MM.1S (cell line): ENCODE results near the gene EFCAB3.
"Not testable (repeated sequence)": the region's sequence is repeated elsewhere in the genome, so short reads cannot be mapped to it uniquely, and the experiment has no call there.

Source experiments
- DNase-seq: peaks from one replicate; pipeline ENCODE4 v3.0.0-alpha.2; 2015
- H2AFZ ChIP-seq: fragments of 300-600 bp; sonication (generic); 2 replicates; pipeline ENCODE4 v1.6.0; 2016; ENCODE audit warnings: antibody characterized with exemption, low read length
- H3F3A ChIP-seq: fragments of 300-600 bp; sonication (generic); 2 replicates; pipeline ENCODE4 v1.6.1; 2016; ENCODE audit warnings: mild to moderate bottlenecking, antibody characterized with exemption, low read length, moderate library complexity, mixed read lengths; ENCODE audit not compliant: insufficient read depth
- H3K27ac ChIP-seq: fragments of 300-600 bp; sonication (generic); 2 replicates; pipeline ENCODE4 v1.5.1; 2016; ENCODE audit warnings: mild to moderate bottlenecking, low read length
- H3K27me3 ChIP-seq: fragments of 300-600 bp; sonication (generic); replicated peaks from 2 replicates; pipeline ENCODE4 v1.6.0; 2016; ENCODE audit warnings: low read length; ENCODE audit not compliant: insufficient read depth
- H3K36me3 ChIP-seq: fragments of 300-600 bp; sonication (generic); replicated peaks from 2 replicates; pipeline ENCODE4 v1.6.1; 2016; ENCODE audit warnings: mild to moderate bottlenecking, low read length, mixed read lengths; ENCODE audit not compliant: insufficient read depth
- H3K4me1 ChIP-seq: fragments of 300-600 bp; sonication (generic); 2 replicates; pipeline ENCODE4 v1.6.1; 2016; ENCODE audit warnings: low read length, mixed read lengths
- H3K4me2 ChIP-seq: fragments of 300-600 bp; sonication (generic); 2 replicates; pipeline ENCODE4 v1.6.0; 2016; ENCODE audit warnings: low read depth, low read length
- H3K4me3 ChIP-seq: fragments of 300-600 bp; sonication (generic); 2 replicates; pipeline ENCODE4 v1.5.1; 2016; ENCODE audit warnings: low read length, mixed read lengths
- H3K79me2 ChIP-seq: fragments of 300-600 bp; sonication (generic); 2 replicates; pipeline ENCODE4 v1.6.1; 2016; ENCODE audit warnings: mixed run types, low read length, mixed read lengths
- H3K9ac ChIP-seq: fragments of 300-600 bp; sonication (generic); 2 replicates; pipeline ENCODE4 v1.6.1; 2016; ENCODE audit warnings: low read length, mixed read lengths
- H3K9me2 ChIP-seq: fragments of 300-600 bp; sonication (generic); replicated peaks from 2 replicates; pipeline ENCODE4 v1.6.1; 2016; ENCODE audit warnings: mild to moderate bottlenecking, low read length, mixed read lengths; ENCODE audit not compliant: insufficient read depth
- H3K9me3 ChIP-seq: fragments of 300-600 bp; sonication (generic); replicated peaks from 2 replicates; pipeline ENCODE4 v1.6.1; 2016; ENCODE audit warnings: mild to moderate bottlenecking, low read length, mixed read lengths; ENCODE audit not compliant: insufficient read depth
- H4K20me1 ChIP-seq: fragments of 300-600 bp; sonication (generic); 2 replicates; pipeline ENCODE4 v1.6.1; 2016; ENCODE audit warnings: mild to moderate bottlenecking, low read length, moderate library complexity, mixed read lengths; ENCODE audit not compliant: insufficient read depth
- CTCF ChIP-seq: fragments of 300-600 bp; sonication (generic); IDR thresholded peaks from 2 replicates; pipeline ENCODE4 v1.5.1; 2016; ENCODE audit warnings: antibody characterized with exemption, low read length, mixed read lengths
- EZH2 ChIP-seq: fragments of 300-600 bp; sonication (generic); optimal IDR thresholded peaks from 2 replicates; pipeline ENCODE3; 2017; ENCODE audit warnings: low read depth, mild to moderate bottlenecking, antibody characterized with exemption, low read length, mixed read lengths
- EZH2phosphoT487 ChIP-seq: fragments of 300-600 bp; sonication (generic); IDR thresholded peaks from 2 replicates; pipeline ENCODE4 v1.6.1; 2018; ENCODE audit warnings: antibody characterized with exemption, low read length

Gene EFCAB3

GRCh38 chr17:62423647-62424461 lies 43.5 kb downstream of the EFCAB3 start, which contains the start of gene METTL2A:
METTL2A (plus strand) TSS chr17:62423897; CDS start chr17:62423903, 6 bp downstream.
- peak; percentile 38 for TF ChIP-seq CTCF
- Histone ChIP-seq H3K79me2 (peaks cover 23% of the 10 kb centered on the region), H3K4me2 (peak within 1 kb of the TSS; percentile 86), H3K27ac (peak within 1 kb of the TSS; percentile 73; the same call in 1 of the 2 replicates), H2AFZ (peak within 1 kb of the TSS; percentile 69), H3K9ac (peak within 1 kb of the TSS; percentile 79), H3K4me3 (peak within 1 kb of the TSS; percentile 73)
- H3K36me3 ChIP-seq, H3K9me3 ChIP-seq, H3K4me1 ChIP-seq, H3K9me2 ChIP-seq, H3K27me3 ChIP-seq, H3F3A ChIP-seq, H4K20me1 ChIP-seq: not testable (repeated sequence)
- DNase-seq, result peak; percentile 93

- H3K27me3 ChIP-seq, H3K27ac ChIP-seq, H3K4me2 ChIP-seq, H3K4me3 ChIP-seq, DNase-seq, H3K9ac ChIP-seq, H3K36me3 ChIP-seq, H3K4me1 ChIP-seq, H4K20me1 ChIP-seq, H3F3A ChIP-seq, H3K9me2 ChIP-seq, H2AFZ ChIP-seq, H3K9me3 ChIP-seq: not testable (repeated sequence)
- peaks cover 23% of the 10 kb centered on the region for H3K79me2 ChIP-seq
These were observed 45.9 kb downstream of the EFCAB3 start for GRCh38 chr17:62426214-62426613.

DNA sequence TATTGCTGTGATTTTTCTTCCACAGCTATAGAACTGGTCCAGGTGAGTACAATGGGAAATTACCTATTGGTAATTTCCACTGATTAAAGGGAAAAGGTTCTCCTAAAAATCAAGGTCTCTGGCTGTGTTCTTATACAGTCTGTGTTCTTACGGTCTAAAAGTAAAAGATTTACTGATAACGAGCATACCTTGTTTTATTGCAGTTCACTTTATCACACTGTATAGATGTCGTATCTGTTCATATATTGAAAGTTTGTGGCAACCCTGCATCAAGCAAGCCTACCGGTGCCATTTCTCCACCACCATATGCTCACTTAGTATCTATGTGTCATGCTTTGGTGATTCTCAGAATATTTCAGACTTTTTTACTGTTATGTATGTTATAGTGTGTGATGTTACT lies 54.9 kb downstream of the EFCAB3 start:
- not testable (repeated sequence) for H3K36me3 ChIP-seq, H4K20me1 ChIP-seq, H2AFZ ChIP-seq, H3K4me2 ChIP-seq, H3K4me1 ChIP-seq, DNase-seq, H3K27ac ChIP-seq, H3K4me3 ChIP-seq, H3K9ac ChIP-seq, H3F3A ChIP-seq, H3K9me3 ChIP-seq, H3K9me2 ChIP-seq, H3K79me2 ChIP-seq, H3K27me3 ChIP-seq

DNA sequence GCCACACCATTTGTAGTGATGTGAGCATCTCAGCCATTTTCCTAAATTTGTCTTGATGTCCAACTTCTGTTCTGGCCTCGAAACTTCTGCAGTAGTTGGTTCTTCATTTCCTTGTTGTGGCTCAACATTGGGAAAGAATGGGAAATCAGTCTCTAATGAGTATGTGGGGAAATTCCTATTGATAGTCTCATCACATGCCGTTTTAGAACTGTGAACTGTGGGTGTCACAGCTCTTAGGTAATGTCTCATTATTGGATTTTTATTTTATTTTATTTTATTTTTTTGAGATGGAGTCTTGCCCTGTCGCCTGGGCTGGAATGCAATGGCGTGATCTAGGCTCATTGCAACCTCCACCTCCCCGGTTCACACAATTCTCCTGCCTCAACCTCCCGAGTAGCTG lies 60.8 kb downstream of the EFCAB3 start:
- H3K9me3 ChIP-seq, H3K9me2 ChIP-seq, H3K27ac ChIP-seq, H3K4me1 ChIP-seq, H2AFZ ChIP-seq, H3F3A ChIP-seq, H3K27me3 ChIP-seq, H3K36me3 ChIP-seq, H3K4me2 ChIP-seq, DNase-seq, H3K4me3 ChIP-seq, H3K79me2 ChIP-seq, H4K20me1 ChIP-seq, H3K9ac ChIP-seq: not testable (repeated sequence)

DNA sequence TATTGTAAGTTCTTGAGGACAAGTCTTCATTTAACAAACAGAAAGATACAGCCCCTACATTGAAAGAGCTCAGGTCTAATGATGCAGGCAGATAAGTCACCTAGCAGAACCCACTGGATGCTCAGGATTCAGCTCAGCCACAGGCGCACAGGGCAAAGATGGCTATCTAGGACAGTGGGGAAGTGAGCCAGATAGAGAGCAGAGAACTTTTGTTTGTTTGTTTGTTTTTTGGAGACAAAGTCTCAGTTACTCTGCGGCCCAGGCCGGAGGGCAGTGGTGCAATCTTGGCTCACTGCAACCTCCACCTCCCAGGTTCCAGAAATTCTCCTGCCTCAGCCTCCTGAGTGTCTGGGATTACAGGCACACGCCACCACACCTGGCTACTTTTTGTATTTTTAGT lies 63.7 kb downstream of the EFCAB3 start:
- Histone ChIP-seq H3K9me2 (no peaks in the 10 kb centered on the region), H3K4me3 (no peak overlapping the region), H3K27ac (no peak overlapping the region), H2AFZ (no peak overlapping the region), H3K36me3 (peaks cover 3% of the 10 kb centered on the region; the same call in 1 of the 2 replicates), H3K9ac (no peak overlapping the region), H3F3A (no peaks in the 10 kb centered on the region), H3K79me2 (no peaks in the 10 kb centered on the region), H3K4me1 (no peaks in the 10 kb centered on the region), H3K27me3 (no peaks in the 10 kb centered on the region), H4K20me1 (no peaks in the 10 kb centered on the region), H3K4me2 (no peak overlapping the region), H3K9me3 (no peaks in the 10 kb centered on the region)
- no peak for TF ChIP-seq EZH2
- TF ChIP-seq EZH2phosphoT487, result no peak
- no peak for DNase-seq

DNA sequence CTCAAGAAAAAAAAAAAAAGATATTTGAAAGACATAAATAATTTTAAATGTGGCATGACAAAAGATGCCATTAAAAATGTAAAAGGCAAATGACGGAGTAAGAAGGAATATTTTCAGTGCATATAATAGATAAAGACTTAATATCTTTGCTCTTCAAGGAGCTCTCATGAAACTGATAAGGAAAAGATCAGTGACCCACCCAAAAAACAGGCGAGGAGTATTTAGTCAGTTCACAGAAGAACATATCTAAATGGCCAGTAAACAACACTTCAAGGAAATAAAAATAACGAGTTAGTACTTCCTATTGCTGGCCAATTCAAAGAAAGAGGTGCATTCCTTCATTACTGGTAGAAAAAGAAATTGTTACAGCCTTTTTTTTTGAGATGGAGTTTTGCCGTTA lies 65.4 kb downstream of the EFCAB3 start:
- H2AFZ ChIP-seq, H4K20me1 ChIP-seq, H3K4me2 ChIP-seq, H3K27ac ChIP-seq, DNase-seq, H3K79me2 ChIP-seq, H3K4me3 ChIP-seq, H3K9me3 ChIP-seq, H3K9ac ChIP-seq, H3K27me3 ChIP-seq, H3F3A ChIP-seq, H3K36me3 ChIP-seq, H3K9me2 ChIP-seq, H3K4me1 ChIP-seq: not testable (repeated sequence)

DNA sequence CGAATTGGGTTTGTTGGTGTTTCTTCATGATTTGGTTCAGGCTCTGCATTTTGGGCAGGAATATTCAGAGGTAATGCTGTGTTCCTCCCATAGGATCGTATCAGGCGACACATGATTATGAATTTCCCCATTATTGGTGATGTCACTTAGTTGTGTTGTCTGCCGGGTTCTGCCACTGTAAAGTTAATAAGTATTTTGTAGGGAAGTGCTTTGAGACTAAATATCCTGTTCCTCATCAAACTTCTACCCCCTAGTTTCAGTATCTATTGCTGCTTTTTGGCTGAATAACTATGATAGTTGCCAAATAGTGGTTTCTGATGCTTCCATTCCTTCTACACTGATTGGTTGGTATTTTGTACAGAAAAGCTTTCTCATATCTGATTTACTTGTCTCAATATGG lies 71.8 kb downstream of the EFCAB3 start:
- H3K27ac ChIP-seq, H3K36me3 ChIP-seq, H3K27me3 ChIP-seq, H2AFZ ChIP-seq, H3K4me2 ChIP-seq, H3K79me2 ChIP-seq, H4K20me1 ChIP-seq, H3K9me3 ChIP-seq, DNase-seq, H3K9ac ChIP-seq, H3K4me3 ChIP-seq, H3K9me2 ChIP-seq: not testable (repeated sequence)
- peaks cover 13% of the 10 kb centered on the region for H3F3A ChIP-seq
- peaks cover 18% of the 10 kb centered on the region; the same call in 1 of the 2 replicates for H3K4me1 ChIP-seq
